Pulmonary artery endothelial cell (primary cell): ENCODE measurements around the gene MYB. TPM values are rescaled to one million over a fixed set of nuclear protein-coding genes. Genes with fewer than 3 reads are reported as not detected.

ENCODE experiments used
- DNase-seq: peaks from one replicate; pipeline ENCODE4 v3.0.0-alpha.2; 2011; ENCODE audit warnings: low read depth, low spot score
- total RNA-seq: library from RNA; depleted of rRNA; stranded (reverse); fragments of >200 nt; gene quantifications from 2 replicates; pipeline ENCODE4 v1.2.3, GENCODE V29; 2014

Gene MYB
- total RNA-seq, 1 donor from 2014 or later: 0.13 TPM

- DNase-seq: no peak
These were observed 38.2 kb downstream of the MYB start for GRCh38 chr6:135219346-135219745.

- no peak for DNase-seq
These were observed 39.9 kb downstream of the MYB start for GRCh38 chr6:135221042-135221441.

- no peak for DNase-seq
These were observed 40.4 kb downstream of the MYB start for GRCh38 chr6:135221505-135221904.

GRCh38 chr6:135222623-135223022 is 41.5 kb downstream of the MYB start:
- no peak for DNase-seq

GRCh38 chr6:135224037-135224647 is 43.0 kb downstream of the MYB start:
- no peak for DNase-seq

GRCh38 chr6:135225911-135226310 is 44.8 kb downstream of the MYB start:
- DNase-seq: no peak

- DNase-seq: no peak
These were observed 45.4 kb downstream of the MYB start for GRCh38 chr6:135226537-135226936.

- DNase-seq: no peak
These were observed 46.2 kb downstream of the MYB start for GRCh38 chr6:135227349-135227748.

GRCh38 chr6:135227758-135228157 is 46.6 kb downstream of the MYB start:
- DNase-seq: no peak

GRCh38 chr6:135228486-135228885 is 47.4 kb downstream of the MYB start:
- no peak for DNase-seq

- DNase-seq: no peak
These were observed 48.9 kb downstream of the MYB start for GRCh38 chr6:135229996-135230395.

- no peak for DNase-seq
These were observed 49.8 kb downstream of the MYB start for GRCh38 chr6:135230711-135231468.

GRCh38 chr6:135231469-135231844 is 50.3 kb downstream of the MYB start:
- no peak for DNase-seq

- no peak for DNase-seq
These were observed 52.8 kb downstream of the MYB start for GRCh38 chr6:135233686-135234491.

GRCh38 chr6:135234492-135234780 is 53.3 kb downstream of the MYB start:
- DNase-seq: no peak

GRCh38 chr6:135235716-135236115 is 54.6 kb downstream of the MYB start:
- DNase-seq: no peak

GRCh38 chr6:135236319-135236718 is 55.2 kb downstream of the MYB start:
- no peak for DNase-seq

- no peak for DNase-seq
These were observed 55.6 kb downstream of the MYB start for GRCh38 chr6:135236732-135237131.

GRCh38 chr6:135240711-135241110 is 59.6 kb downstream of the MYB start:
- DNase-seq: no peak

GRCh38 chr6:135243871-135244796 is 63.0 kb downstream of the MYB start:
- no peak for DNase-seq

GRCh38 chr6:135244805-135245204 is 63.7 kb downstream of the MYB start:
- DNase-seq: no peak
